Measurements from ENCODE around the gene ABI1. TPM values are rescaled to one million over a fixed set of nuclear protein-coding genes. Genes with fewer than 3 reads are reported as not detected.

The ABI1 gene
- total and polyA plus RNA-seq, 8 donors: 13.0 to 30.0 (median 18.2) TPM

GRCh38 chr10:26802527-26802926 lies 58.2 kb downstream of the ABI1 start:
- Histone ChIP-seq H3K27ac (no peak overlapping the region), H3K4me3 (no peak overlapping the region), H3K4me1 (peaks cover 0 to 25% (median 25%) of the 10 kb centered on the region in 3 donors), H3K27me3 (no peaks in the 10 kb centered on the region), H3K36me3 (no peaks in the 10 kb centered on the region), H3K9me3 (no peaks in the 10 kb centered on the region)
- intact Hi-C loops (cut with DNase I): no loop called here
- DNase-seq (no peak), FAIRE-seq (no peak), ATAC-seq (no peak)
- WGBS, 2 donors: 94 to 99% methylated on average over 3 of the region's 3 CpGs
- TF ChIP-seq CTCF (IDR thresholded peaks at IDR 0.05): no peak

GRCh38 chr10:26801831-26802230 lies 58.9 kb downstream of the ABI1 start:
- H3K36me3 ChIP-seq: no peaks in the 10 kb centered on the region
- FAIRE-seq: no peak
- intact Hi-C loops (cut with DNase I): no loop called here

GRCh38 chr10:26801274-26801673 lies 59.5 kb downstream of the ABI1 start:
- FAIRE-seq: no peak
- H3K4me1 ChIP-seq: peaks cover 0 to 25% (median 25%) of the 10 kb centered on the region in 3 donors
- intact Hi-C loops (cut with DNase I): no loop called here

More at GRCh38 chr10:26801831-26802230, 58.9 kb downstream of the ABI1 start:
- H3K9me3 ChIP-seq: no peaks in the 10 kb centered on the region
- DNase-seq (no peak), ATAC-seq (no peak)
- H3K27me3 ChIP-seq: no peaks in the 10 kb centered on the region
- H3K27ac ChIP-seq: no peak overlapping the region
- 89 to 90% methylated on average over 3 of the region's 3 CpGs for WGBS, 2 donors
- no peak overlapping the region for H3K4me3 ChIP-seq
- TF ChIP-seq CTCF (IDR thresholded peaks at IDR 0.05): no peak
- peaks cover 0 to 25% (median 25%) of the 10 kb centered on the region in 3 donors for H3K4me1 ChIP-seq

GRCh38 chr10:26800468-26800867 lies 60.3 kb downstream of the ABI1 start:
- Histone ChIP-seq H3K27ac (no peak overlapping the region), H3K9me3 (no peaks in the 10 kb centered on the region), H3K4me3 (no peak overlapping the region), H3K36me3 (no peaks in the 10 kb centered on the region), H3K27me3 (no peaks in the 10 kb centered on the region), H3K4me1 (peaks cover 0 to 25% (median 24%) of the 10 kb centered on the region in 3 donors)
- DNase-seq (no peak), ATAC-seq (no peak), FAIRE-seq (no peak)
- WGBS, 2 donors: 96 to 98% methylated on average over 7 of the region's 7 CpGs
- intact Hi-C loops (cut with DNase I): no loop called here
- TF ChIP-seq CTCF (IDR thresholded peaks at IDR 0.05): no peak

More at GRCh38 chr10:26801274-26801673, 59.5 kb downstream of the ABI1 start:
- Histone ChIP-seq H3K27ac (no peak overlapping the region), H3K36me3 (no peaks in the 10 kb centered on the region), H3K4me3 (no peak overlapping the region), H3K27me3 (no peaks in the 10 kb centered on the region), H3K9me3 (no peaks in the 10 kb centered on the region)
- DNase-seq: no peak
- no peak for TF ChIP-seq CTCF (IDR thresholded peaks at IDR 0.05)
- WGBS, 2 donors: 96 to 99% methylated on average over 8 of the region's 8 CpGs
- no peak for ATAC-seq

- H3K27me3 ChIP-seq: no peaks in the 10 kb centered on the region
- 51 to 52% methylated on average over 4 of the region's 4 CpGs for WGBS, 2 donors
- no peak overlapping the region for H3K4me3 ChIP-seq
- DNase-seq (no peak), FAIRE-seq (no peak), ATAC-seq (no peak)
- no peak for TF ChIP-seq CTCF (IDR thresholded peaks at IDR 0.05)
- no peaks in the 10 kb centered on the region for H3K36me3 ChIP-seq
- H3K9me3 ChIP-seq: no peaks in the 10 kb centered on the region
- peaks cover 0 to 14% (median 13%) of the 10 kb centered on the region in 3 donors for H3K4me1 ChIP-seq
- intact Hi-C loops (cut with DNase I): no loop called here
- H3K27ac ChIP-seq: no peak overlapping the region
Observed at GRCh38 chr10:26799342-26799741, 61.4 kb downstream of the ABI1 start.

All from pancreas (tissue), 10 donors.